Heart left ventricle (tissue), 16 donors: Measurements from ENCODE around the gene HMGN4. TPM values are rescaled to one million over a fixed set of nuclear protein-coding genes. Genes with fewer than 3 reads are reported as not detected.

Experiments
- ATAC-seq, 4 donors: fragments of 200-7000 bp; cut with Tn5 transposase; one replicate each; pipeline ENCODE4 v1.9.1; 2020 to 2022; ENCODE audit warnings: moderate library complexity in 4 of 4, mild to moderate bottlenecking in 3 of 4, moderate number of reproducible peaks in 1 of 4
- DNase-seq, 5 donors: peaks; one replicate each; pipeline ENCODE4 v3.0.0-alpha.2; 2020
- H3K27ac ChIP-seq, 12 donors: fragments of 200-600 bp; sonication (generic) in 4 of 12; one replicate each; pipeline versions ENCODE4 v1.5.0 to v1.8.0; 2016 to 2022; ENCODE audit warnings: mild to moderate bottlenecking in 2 of 12
- H3K27me3 ChIP-seq, 9 donors: fragments of 200-600 bp; sonication (generic) in 2 of 9; one replicate each; pipeline versions ENCODE4 v1.5.1 to v1.8.0; 2016 to 2022; ENCODE audit warnings: mild to moderate bottlenecking in 3 of 9
- H3K36me3 ChIP-seq, 9 donors: fragments of 200-600 bp; sonication (generic) in 2 of 9; one replicate each; pipeline versions ENCODE4 v1.5.0 to v1.8.0; 2018 to 2022; ENCODE audit warnings: mild to moderate bottlenecking in 2 of 9
- H3K4me1 ChIP-seq, 12 donors: fragments of 200-600 bp; sonication (generic) in 4 of 12; one replicate each; pipeline versions ENCODE4 v1.5.0 to v1.8.0; 2016 to 2022; ENCODE audit warnings: mild to moderate bottlenecking in 3 of 12
- H3K4me3 ChIP-seq, 12 donors: fragments of 200-600 bp; sonication (generic) in 4 of 12; one replicate each; pipeline versions ENCODE4 v1.5.0 to v1.8.0; 2017 to 2022; ENCODE audit warnings: mild to moderate bottlenecking in 9 of 12, moderate library complexity in 4 of 12
- H3K9me3 ChIP-seq, 12 donors: fragments of 200-600 bp; sonication (generic) in 4 of 12; one replicate each; pipeline versions ENCODE4 v1.5.0 to v1.8.0; 2016 to 2022; ENCODE audit warnings: mild to moderate bottlenecking in 1 of 12
- CTCF ChIP-seq, 12 donors: fragments of 200-600 bp; sonication (generic) in 4 of 12; IDR thresholded peaks; one replicate each; pipeline versions ENCODE4 v1.5.0 to v1.8.0; 2018 to 2022; ENCODE audit warnings: antibody characterized with exemption in 12 of 12, mild to moderate bottlenecking in 5 of 12
- POLR2A ChIP-seq, 2 donors: fragments of 450-650 bp; IDR thresholded peaks; one replicate each; pipeline ENCODE4 v1.6.1; 2017; ENCODE audit warnings: antibody characterized with exemption in 2 of 2, mild to moderate bottlenecking in 2 of 2, moderate library complexity in 2 of 2
- WGBS, 4 donors: extraction: QIAGEN DNeasy Blood & Tissue Kit in 2 of 4; methylation state at CpG; one replicate each; pipeline versions ENCODE4 v1.1.5 to v1.1.7; 2013 to 2018; 5-methylcytosine and 5-hydroxymethylcytosine counted together
- intact Hi-C, 10 donors: fragments of 100-400 bp; cut with DNase I; formaldehyde crosslinking; loops; one replicate each; pipeline versions ENCODE4 v1.11.1 to v1.14.2; 2022
- polyA plus RNA-seq, 2 donors: library from polyadenylated mRNA; stranded (reverse); fragments of 200-250 nt; gene quantifications; one replicate each; pipeline ENCODE4 v1.2.3, GENCODE V29; 2013
- total RNA-seq, 9 donors: library from RNA; depleted of rRNA in 2 of 9; stranded (reverse); fragments of >200 nt in 2 of 9; fragmentation: NEBNext Ultra II Directional in 3 of 9; extraction: Animal tissue kit (Norgen Biotek cat#: 25700) in 3 of 9; gene quantifications; one replicate each; pipeline versions ENCODE4 v1.1.0 to v1.2.4, GENCODE V29; 2016 to 2023
- donor health status: ischemic (EF 13 %, LVEDD 7.1; RV severe dilation, severe dysfunction).
- donor health status: healthy with polysubstance abuse.
- donor health status: DM: no; HTN: yes; CAD: no.
- donor health status: DM: no; HTN: no; CAD: no.
- donor health status: ischemic (EF 25% LVEDD 6.9; RV normal size, moderate dysfunction).
- donor health status: ischemic (EF 25% LVEDD 5.7; RV mildly dilated, moderate dysfunction).
- donor health status: healthy.
- donor health status: DM: yes; HTN: yes; CAD: no.
- donor health status: ischemic (EF 35%, LVEDD 5.7; RV mildly dilated, moderate dysfunction).
- donor health status: nonischemic (EF 11% LVEDD 7.7; RV severe dilation, severe dysfunction).
- donor health status: DM: yes; HTN: yes; CAD: no.
- donor health status: PGD.
- donor health status: ischemic (EF 29% LVEDD 5.4; RV normal size, mild dysfunction).
- donor health status: nonischemic (EF 23%, LVEDD 6.1; RV moderate dilation, normal function).

The HMGN4 gene
- total and polyA plus RNA-seq, 11 donors = 5.8 to 52.8 (median 32.1) TPM

DNA sequence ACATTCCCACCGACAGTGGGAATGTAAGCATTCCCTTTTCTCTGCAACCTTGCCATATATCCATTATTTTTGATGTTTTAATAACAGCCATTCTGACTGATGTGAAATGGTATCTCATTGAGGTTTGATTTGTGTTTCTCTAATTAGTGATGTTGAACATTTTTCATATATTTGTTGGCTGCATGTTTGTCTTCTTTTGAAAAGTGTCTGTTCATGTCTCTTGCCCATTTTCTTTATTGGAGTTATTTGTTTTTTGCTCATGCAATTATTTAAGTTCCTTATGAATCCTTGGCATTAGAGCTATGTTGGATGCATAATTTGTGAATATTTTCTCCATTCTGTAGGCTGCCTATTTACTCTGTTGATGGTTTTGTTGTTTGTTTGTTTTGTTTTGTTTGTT, 40.6 kb downstream of the HMGN4 start:
- TF ChIP-seq CTCF (IDR thresholded peaks at IDR 0.05) (no peak), POLR2A (IDR thresholded peaks at IDR 0.05) (no peak)
- H3K27me3 ChIP-seq = peaks cover 0 to 22% (median 6%) of the 10 kb centered on the region in 9 donors
- peaks cover 0 to 18% (median 8%) of the 10 kb centered on the region in 12 donors for H3K9me3 ChIP-seq
- intact Hi-C loops = loop anchor here in 1 of 10 donors (10.0 kb wide), 1 partner anchor 1176 kb away; no protein-coding TSS in a partner anchor
- H3K27ac ChIP-seq = no peak overlapping the region
- no peak for ATAC-seq
- no peak for DNase-seq
- peaks cover 0 to 16% (median 0%) of the 10 kb centered on the region in 12 donors for H3K4me1 ChIP-seq
- H3K36me3 ChIP-seq = no peaks in the 10 kb centered on the region
- H3K4me3 ChIP-seq = no peak overlapping the region
- 94 to 98% (median 97%) methylated on average over 1 of the region's 1 CpG for WGBS, 4 donors

GRCh38 chr6:26581164-26581915, 43.2 kb downstream of the HMGN4 start:
- intact Hi-C loops = loop anchor here in 1 of 10 donors (5.0 kb wide), 1 partner anchor 244 kb away; no protein-coding TSS in a partner anchor
- no peak for DNase-seq
- no peak for ATAC-seq
- peaks cover 0 to 15% (median 0%) of the 10 kb centered on the region in 12 donors for H3K4me1 ChIP-seq
- TF ChIP-seq POLR2A (IDR thresholded peaks at IDR 0.05) (no peak), CTCF (IDR thresholded peaks at IDR 0.05) (no peak)
- 52 to 61% (median 57%) methylated on average over 4 of the region's 4 CpGs for WGBS, 4 donors
- H3K36me3 ChIP-seq = no peaks in the 10 kb centered on the region
- no peak overlapping the region for H3K4me3 ChIP-seq
- H3K27ac ChIP-seq = no peak overlapping the region
- peaks cover 0 to 18% (median 8%) of the 10 kb centered on the region in 12 donors for H3K9me3 ChIP-seq
- peaks cover 0 to 43% (median 12%) of the 10 kb centered on the region in 9 donors for H3K27me3 ChIP-seq

DNA sequence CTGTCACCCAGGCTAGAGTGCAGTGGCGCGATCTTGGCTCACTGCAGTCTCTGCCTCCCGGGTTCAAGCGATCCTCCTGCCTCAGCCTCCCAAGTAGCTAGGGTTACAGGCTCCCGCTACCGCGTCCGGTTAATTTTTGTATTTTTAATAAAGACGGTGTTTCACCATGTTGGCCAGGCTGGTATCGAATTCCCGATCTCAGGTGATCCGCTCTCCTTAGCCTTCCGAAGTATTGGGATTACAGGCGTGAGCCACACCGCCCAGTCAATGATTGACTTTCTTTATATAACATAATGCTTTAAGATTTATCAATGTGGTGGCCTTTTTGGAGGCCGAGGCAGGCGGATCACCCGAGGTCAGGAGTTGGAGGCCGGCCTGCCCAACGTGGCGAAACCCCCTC, 50.8 kb downstream of the HMGN4 start:
- H3K36me3 ChIP-seq = no peaks in the 10 kb centered on the region
- no peak overlapping the region for H3K4me3 ChIP-seq
- DNase-seq = no peak
- peaks cover 3 to 71% (median 21%) of the 10 kb centered on the region in 9 donors for H3K27me3 ChIP-seq
- no peaks in the 10 kb centered on the region for H3K9me3 ChIP-seq
- peaks cover 0 to under 1% (median 0%) of the 10 kb centered on the region in 12 donors for H3K4me1 ChIP-seq
- intact Hi-C loops = no loop called here
- TF ChIP-seq CTCF (IDR thresholded peaks at IDR 0.05) = no peak
- TF ChIP-seq POLR2A (IDR thresholded peaks at IDR 0.05) = no peak
- ATAC-seq = no peak
- WGBS, 4 donors = 91 to 94% (median 93%) methylated on average over 21 of the region's 21 CpGs
- H3K27ac ChIP-seq = no peak overlapping the region

GRCh38 chr6:26592649-26593048, 54.5 kb downstream of the HMGN4 start:
- intact Hi-C loops = loop anchor here in 6 of 10 donors (5.0 to 10.0 kb wide), 5 partner anchors 240 to 1272 kb away; a partner anchor contains a TSS
- H3K9me3 ChIP-seq = no peaks in the 10 kb centered on the region
- TF ChIP-seq POLR2A (IDR thresholded peaks at IDR 0.05) = no peak
- TF ChIP-seq CTCF (IDR thresholded peaks at IDR 0.05) = no peak
- peaks cover 3 to 51% (median 21%) of the 10 kb centered on the region in 9 donors for H3K27me3 ChIP-seq
- no peak overlapping the region for H3K4me3 ChIP-seq
- H3K27ac ChIP-seq = no peak overlapping the region
- 51 to 58% (median 55%) methylated on average over 4 of the region's 4 CpGs for WGBS, 4 donors
- H3K4me1 ChIP-seq = peaks cover 0 to 27% (median 7%) of the 10 kb centered on the region in 12 donors
- DNase-seq (no peak), ATAC-seq (no peak)
- H3K36me3 ChIP-seq = peaks cover 0 to 2% (median 0%) of the 10 kb centered on the region in 9 donors
